WERI-Rb-1 (cell line): Measurements from ENCODE around the gene POR.

Source experiments
- DNase-seq: peaks from one replicate; pipeline ENCODE4 v3.0.0-alpha.2; 2020
- H3K27ac ChIP-seq: fragments of 250-450 bp; sonication (Bioruptor Pico); 2 replicates; pipeline ENCODE4 v1.5.1; 2020; ENCODE audit warnings: mild to moderate bottlenecking, moderate library complexity
- H3K27me3 ChIP-seq: fragments of 250-450 bp; sonication (Bioruptor Pico); 2 replicates; pipeline ENCODE4 v1.5.1; 2021; ENCODE audit warnings: mild to moderate bottlenecking, low read depth, moderate library complexity; ENCODE audit not compliant: insufficient read depth, severe bottlenecking
- H3K36me3 ChIP-seq: fragments of 250-450 bp; sonication (Bioruptor Pico); 2 replicates; pipeline ENCODE4 v1.5.1; 2020; ENCODE audit warnings: mild to moderate bottlenecking, moderate library complexity
- H3K4me3 ChIP-seq: 2 replicates; pipeline ENCODE4 v1.5.1; 2011; ENCODE audit warnings: low read depth, mild to moderate bottlenecking, control low read depth, low read length
- H3K9me3 ChIP-seq: fragments of 250-450 bp; sonication (Bioruptor Pico); 2 replicates; pipeline ENCODE4 v1.5.1; 2021; ENCODE audit warnings: mild to moderate bottlenecking, moderate library complexity; ENCODE audit not compliant: severe bottlenecking
- TF ChIP-seq, protein P1 (sequence below): IDR thresholded peaks from 2 replicates; pipeline ENCODE4 v1.5.1; 2011; ENCODE audit warnings: low read depth, mild to moderate bottlenecking, control low read depth, inconsistent platforms, low read length

The POR gene

DNA sequence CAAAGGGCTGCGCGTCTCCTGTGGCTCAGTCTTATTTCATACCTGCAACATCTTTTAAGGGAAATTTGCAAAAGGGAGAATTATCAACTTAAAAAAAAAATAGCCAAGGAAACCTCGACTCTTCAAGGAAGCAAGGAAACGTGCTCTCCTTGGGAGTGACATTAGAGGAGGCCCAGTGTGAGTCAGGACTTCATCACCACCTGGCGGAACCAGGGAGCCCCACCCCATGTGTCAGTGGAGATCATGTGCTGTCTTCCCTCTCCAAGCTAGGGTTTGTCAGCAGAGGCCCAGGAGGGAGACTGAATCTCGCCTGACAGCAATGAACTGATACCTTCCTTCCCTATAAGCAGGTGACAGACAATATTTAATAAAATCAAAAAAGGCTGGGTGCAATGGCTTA is 28.9 kb downstream of the POR start:
- no peak overlapping the region for H3K27ac ChIP-seq
- no peak overlapping the region for H3K4me3 ChIP-seq
- TF ChIP-seq, protein P1, sequence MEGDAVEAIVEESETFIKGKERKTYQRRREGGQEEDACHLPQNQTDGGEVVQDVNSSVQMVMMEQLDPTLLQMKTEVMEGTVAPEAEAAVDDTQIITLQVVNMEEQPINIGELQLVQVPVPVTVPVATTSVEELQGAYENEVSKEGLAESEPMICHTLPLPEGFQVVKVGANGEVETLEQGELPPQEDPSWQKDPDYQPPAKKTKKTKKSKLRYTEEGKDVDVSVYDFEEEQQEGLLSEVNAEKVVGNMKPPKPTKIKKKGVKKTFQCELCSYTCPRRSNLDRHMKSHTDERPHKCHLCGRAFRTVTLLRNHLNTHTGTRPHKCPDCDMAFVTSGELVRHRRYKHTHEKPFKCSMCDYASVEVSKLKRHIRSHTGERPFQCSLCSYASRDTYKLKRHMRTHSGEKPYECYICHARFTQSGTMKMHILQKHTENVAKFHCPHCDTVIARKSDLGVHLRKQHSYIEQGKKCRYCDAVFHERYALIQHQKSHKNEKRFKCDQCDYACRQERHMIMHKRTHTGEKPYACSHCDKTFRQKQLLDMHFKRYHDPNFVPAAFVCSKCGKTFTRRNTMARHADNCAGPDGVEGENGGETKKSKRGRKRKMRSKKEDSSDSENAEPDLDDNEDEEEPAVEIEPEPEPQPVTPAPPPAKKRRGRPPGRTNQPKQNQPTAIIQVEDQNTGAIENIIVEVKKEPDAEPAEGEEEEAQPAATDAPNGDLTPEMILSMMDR, result no peak
- no peaks in the 10 kb centered on the region for H3K27me3 ChIP-seq
- no peak for DNase-seq
- no peaks in the 10 kb centered on the region for H3K36me3 ChIP-seq
- no peaks in the 10 kb centered on the region for H3K9me3 ChIP-seq

DNA sequence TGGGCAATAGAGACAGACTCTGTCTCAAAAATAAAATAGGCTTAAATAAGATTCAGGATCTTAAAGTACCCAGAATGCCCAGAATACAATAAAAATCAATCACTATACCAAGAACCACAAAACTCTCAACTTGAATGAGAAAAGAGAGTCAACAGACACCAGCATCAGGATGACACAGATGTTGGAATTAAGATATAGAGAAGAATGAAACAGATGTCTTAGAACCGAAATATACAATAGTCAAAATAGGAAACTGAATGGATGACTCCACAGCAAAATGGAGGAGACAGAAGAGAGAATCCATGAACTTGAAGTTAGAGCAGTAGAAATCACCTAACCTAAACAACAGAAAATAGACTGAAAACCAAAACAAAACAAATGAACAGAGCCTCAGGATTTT is 29.6 kb downstream of the POR start:
- no peak overlapping the region for H3K4me3 ChIP-seq
- no peak for DNase-seq
- no peak overlapping the region for H3K27ac ChIP-seq
- no peaks in the 10 kb centered on the region for H3K36me3 ChIP-seq
- no peaks in the 10 kb centered on the region for H3K27me3 ChIP-seq
- TF ChIP-seq, protein P1, result no peak
- no peaks in the 10 kb centered on the region for H3K9me3 ChIP-seq

DNA sequence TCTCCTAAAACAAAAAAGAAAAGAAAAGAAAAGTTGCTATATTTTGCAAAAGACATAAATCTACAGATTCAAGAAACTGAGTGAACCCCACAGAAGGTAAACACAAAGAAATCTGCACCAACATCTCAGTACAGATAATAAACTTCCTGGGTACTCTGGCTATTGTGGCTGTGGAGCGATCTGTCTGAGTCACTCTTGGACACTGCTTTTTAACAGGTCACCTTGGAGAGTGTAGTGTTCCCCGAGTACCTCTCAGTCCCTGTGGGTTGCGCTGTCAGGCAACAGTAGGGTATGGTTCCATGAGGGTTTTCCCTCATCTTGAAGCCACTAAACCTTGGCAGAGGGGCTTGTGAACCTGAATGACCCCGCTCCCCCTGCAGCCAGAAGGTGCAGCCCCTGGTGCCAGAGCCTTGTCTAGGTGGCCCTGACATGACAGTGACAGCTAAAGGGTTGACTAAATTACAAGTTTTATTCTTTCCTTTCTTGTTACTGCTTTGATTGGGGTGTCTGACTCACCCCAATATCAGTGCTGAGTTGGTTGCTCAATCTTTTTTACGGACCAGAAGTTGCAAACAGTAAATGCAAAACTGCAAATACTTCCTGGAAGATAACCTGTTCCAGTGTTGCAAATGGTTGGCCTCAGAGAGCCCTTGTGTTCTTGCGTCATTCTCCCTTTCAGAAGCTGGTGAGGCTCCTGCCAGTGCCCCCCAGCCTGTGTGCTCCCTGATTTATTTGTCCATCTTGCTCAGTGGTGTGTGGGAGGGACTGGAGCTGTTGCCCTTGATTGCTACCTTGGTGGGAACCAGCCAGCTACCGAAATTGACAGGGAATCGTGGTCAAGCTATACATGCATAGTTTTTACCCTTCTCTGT is 30.6 kb downstream of the POR start:
- Histone ChIP-seq H3K27me3 (no peaks in the 10 kb centered on the region), H3K4me3 (no peak overlapping the region), H3K36me3 (no peaks in the 10 kb centered on the region), H3K9me3 (no peaks in the 10 kb centered on the region), H3K27ac (no peak overlapping the region)
- DNase-seq, result no peak
- TF ChIP-seq, protein P1, result no peak

DNA sequence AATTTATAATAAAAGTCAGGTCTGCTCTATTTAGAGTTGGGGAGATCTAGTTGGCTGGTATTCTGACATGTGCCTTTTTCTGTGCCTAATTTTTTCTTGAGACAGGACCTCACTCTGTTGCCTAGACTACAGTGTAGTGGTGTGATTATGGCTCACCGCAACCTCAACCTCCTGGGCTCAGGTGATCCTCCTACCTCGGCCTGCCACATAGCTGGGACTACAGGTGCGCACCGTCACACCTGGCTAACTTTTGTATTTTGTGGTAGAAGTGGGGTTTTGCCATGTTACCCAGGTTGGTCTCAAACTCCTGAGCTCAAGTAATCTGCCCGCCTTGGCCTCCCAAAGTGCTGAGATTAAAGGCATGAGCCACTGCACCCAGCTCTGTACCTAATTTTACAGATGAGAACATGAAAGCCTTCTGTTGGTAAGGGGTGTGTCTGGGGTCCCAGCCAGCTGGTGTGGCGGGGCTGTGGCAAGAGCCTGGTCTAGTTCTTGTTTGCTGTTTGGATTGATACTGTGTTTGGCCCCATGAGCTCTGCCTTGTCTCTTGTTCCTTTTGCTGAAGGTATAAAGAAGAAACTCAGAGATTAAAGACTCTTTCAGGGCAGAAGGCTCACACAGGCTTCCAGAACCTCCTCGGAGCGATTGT is 31.4 kb downstream of the POR start:
- TF ChIP-seq, protein P1, result no peak
- Histone ChIP-seq H3K27me3 (no peaks in the 10 kb centered on the region), H3K9me3 (no peaks in the 10 kb centered on the region), H3K4me3 (no peak overlapping the region), H3K36me3 (no peaks in the 10 kb centered on the region), H3K27ac (no peak overlapping the region)
- DNase-seq, result no peak

DNA sequence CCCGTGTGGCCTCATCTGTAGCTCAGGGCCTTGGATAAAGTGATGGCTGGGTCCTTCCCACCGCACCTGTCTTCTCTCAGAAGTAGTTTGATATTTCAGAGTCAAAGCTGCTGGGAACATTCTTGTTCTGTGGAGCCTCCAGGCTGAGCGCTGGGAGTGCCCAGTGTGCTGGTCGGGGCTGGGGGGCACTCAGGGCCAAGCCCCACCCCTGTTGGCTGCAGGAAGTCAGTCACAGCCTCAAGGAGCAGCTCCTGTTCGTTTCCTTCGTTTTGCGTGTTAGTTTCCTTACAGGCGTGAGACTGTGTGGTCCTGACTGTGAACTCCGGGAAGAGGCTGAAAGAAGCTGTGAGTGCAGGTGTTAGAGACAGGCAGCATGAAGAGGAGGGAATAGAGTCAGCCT is 33.2 kb downstream of the POR start:
- DNase-seq, result no peak
- H3K9me3 ChIP-seq, result no peaks in the 10 kb centered on the region
- TF ChIP-seq, protein P1, result no peak
- H3K36me3 ChIP-seq, result no peaks in the 10 kb centered on the region
- no peak overlapping the region for H3K4me3 ChIP-seq
- no peaks in the 10 kb centered on the region for H3K27me3 ChIP-seq
- no peak overlapping the region for H3K27ac ChIP-seq
